H1 (cell line): ENCODE measurements around the gene GGCX. TPM values are rescaled to one million over a fixed set of nuclear protein-coding genes. Genes with fewer than 3 reads are reported as not detected.

Experiments
- BCL11A ChIP-seq, 2 experiments: IDR thresholded peaks; one replicate each; pipeline ENCODE4 v1.6.1; 2011; ENCODE audit warnings: low read depth in 2 of 2, low read length in 2 of 2, mild to moderate bottlenecking in 2 of 2
- BRCA1 ChIP-seq: IDR thresholded peaks from 2 replicates; pipeline ENCODE4 v1.6.1; 2012; ENCODE audit warnings: low read depth, low read length, improper control_type of control experiment
- CTCF ChIP-seq, 3 experiments: IDR thresholded peaks; 1 replicate in 2 of 3; 2 replicates in 1 of 3; pipeline versions ENCODE4 v1.5.1 to v1.6.1; 2011; ENCODE audit warnings: low read length in 3 of 3, mild to moderate bottlenecking in 3 of 3, inconsistent platforms in 2 of 3, low read depth in 1 of 3, moderate library complexity in 1 of 3; ENCODE audit not compliant: insufficient read depth in 1 of 3; ENCODE audit errors: control extremely low read depth in 1 of 3
- GABPA ChIP-seq: IDR thresholded peaks from 2 replicates; pipeline ENCODE4 v1.6.1; 2011; ENCODE audit warnings: mild to moderate bottlenecking, low read length, moderate library complexity, borderline replicate concordance; ENCODE audit not compliant: insufficient read depth
- GTF2F1 ChIP-seq: IDR thresholded peaks from 2 replicates; pipeline ENCODE4 v1.6.1; 2012; ENCODE audit warnings: low read depth, low read length, improper control_type of control experiment, borderline replicate concordance
- JUND ChIP-seq: IDR thresholded peaks from 2 replicates; pipeline ENCODE4 v1.6.1; 2011; ENCODE audit warnings: mild to moderate bottlenecking, improper control_type of control experiment, low read length
- POLR2A ChIP-seq, 2 experiments: IDR thresholded peaks; 1 replicate in 1 of 2; 2 replicates in 1 of 2; pipeline ENCODE4 v1.6.1; 2011; ENCODE audit warnings: low read depth in 2 of 2, low read length in 2 of 2, mild to moderate bottlenecking in 2 of 2; ENCODE audit errors: control extremely low read depth in 1 of 2
- RFX5 ChIP-seq: IDR thresholded peaks from 2 replicates; pipeline ENCODE4 v1.6.1; 2011; ENCODE audit warnings: low read depth, low read length, improper control_type of control experiment, borderline replicate concordance
- TCF12 ChIP-seq: IDR thresholded peaks from 2 replicates; pipeline ENCODE4 v1.6.1; 2011; ENCODE audit warnings: low read depth, mild to moderate bottlenecking, low read length
- USF2 ChIP-seq: IDR thresholded peaks from 2 replicates; pipeline ENCODE4 v1.6.1; 2011; ENCODE audit warnings: low read length, improper control_type of control experiment
- polyA plus RNA-seq, 7 experiments: library from polyadenylated mRNA; depleted of rRNA in 3 of 7; stranded (reverse) in 5 of 7; unstranded in 2 of 7; fragments of >200 nt in 5 of 7; fragments of 200-250 nt in 2 of 7; gene quantifications; 1 replicate in 5 of 7; 2 replicates in 1 of 7; 4 replicates in 1 of 7; pipeline versions ENCODE4 v1.2.1 to v1.2.3, GENCODE V29; 2011 to 2013; ENCODE audit warnings: missing spikeins in 2 of 7, mixed read lengths in 2 of 7
- total RNA-seq: library from RNA; stranded (reverse); fragmentation: NEBNext Ultra II Directional; extraction: Animal tissue kit (Norgen Biotek cat#: 25700); gene quantifications from 2 replicates; pipeline ENCODE4 v1.2.1, GENCODE V29; 2021

GGCX gene
- total and polyA plus RNA-seq, 2 of the 8 experiments (the other 6 are each of a cell fraction or from before 2014, with no cell fraction given), result 29.4 to 33.8 TPM

GRCh38 chr2:85598594-85599340, 37.5 kb upstream of the GGCX start (continued):
- TF ChIP-seq GTF2F1 (no peak), TCF12 (no peak), GABPA (no peak), CTCF (IDR thresholded peaks at IDR 0.05; ENCODE audit: control extremely low read depth in 1 of 3, insufficient read depth in 1 of 3, low read depth in 1 of 3, low read length in 3 of 3) (no peak), RFX5 (no peak), BRCA1 (no peak), JUND (no peak), BCL11A (IDR thresholded peaks at IDR 0.05; ENCODE audit: low read depth in 2 of 2, low read length in 2 of 2) (no peak), USF2 (no peak), POLR2A (IDR thresholded peaks at IDR 0.05; ENCODE audit: control extremely low read depth in 1 of 2, low read depth in 2 of 2, low read length in 2 of 2) (no peak)
- TF ChIP-seq, all 59 proteins: peak for 0
